ENCODE measurements around the gene ARL6IP5.

DNA sequence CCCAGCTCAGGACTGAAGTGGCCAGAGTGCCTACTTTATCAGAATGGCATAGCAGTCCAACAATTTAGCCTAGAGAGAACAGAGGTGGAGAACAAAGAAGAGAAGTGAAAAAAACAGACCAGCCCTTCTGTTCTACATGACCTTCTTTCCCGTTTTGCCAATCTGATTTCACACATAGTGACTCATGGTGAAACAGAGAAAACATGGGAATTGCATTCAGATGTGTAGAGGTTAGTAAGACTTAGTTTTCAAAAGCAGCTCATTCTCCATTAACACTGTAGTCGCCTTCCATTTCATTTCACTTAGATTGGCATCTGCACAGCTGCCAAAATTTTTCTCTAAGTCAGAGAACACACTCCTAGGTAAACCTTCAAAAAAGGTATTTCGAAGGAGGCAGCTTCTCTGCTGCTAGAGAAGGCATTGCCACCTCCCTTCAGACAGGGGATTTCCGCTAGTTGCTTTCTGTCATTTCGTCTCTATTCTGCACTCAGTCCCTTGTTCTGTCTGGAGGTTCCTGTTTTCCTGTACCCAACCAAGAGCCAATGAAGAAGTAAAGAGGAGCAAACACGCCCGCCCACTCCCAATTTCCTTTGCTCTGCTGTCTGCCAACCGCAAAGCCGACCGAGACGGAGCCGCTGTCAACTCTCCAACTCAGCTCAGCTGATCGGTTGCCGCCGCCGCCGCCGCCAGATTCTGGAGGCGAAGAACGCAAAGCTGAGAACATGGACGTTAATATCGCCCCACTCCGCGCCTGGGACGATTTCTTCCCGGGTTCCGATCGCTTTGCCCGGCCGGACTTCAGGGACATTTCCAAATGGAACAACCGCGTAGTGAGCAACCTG, at the start of gene ARL6IP5:
- TF ChIP-seq ZNF70 (CRISPR knock-in tag; IDR thresholded peaks at IDR 0.05) (no peak), ARNTL (CRISPR knock-in tag; IDR thresholded peaks at IDR 0.05; ENCODE audit: borderline replicate concordance, low read depth) (no peak), ZFP3 (CRISPR knock-in tag; IDR thresholded peaks at IDR 0.05) (no peak)
- TF ChIP-seq, protein P1, sequence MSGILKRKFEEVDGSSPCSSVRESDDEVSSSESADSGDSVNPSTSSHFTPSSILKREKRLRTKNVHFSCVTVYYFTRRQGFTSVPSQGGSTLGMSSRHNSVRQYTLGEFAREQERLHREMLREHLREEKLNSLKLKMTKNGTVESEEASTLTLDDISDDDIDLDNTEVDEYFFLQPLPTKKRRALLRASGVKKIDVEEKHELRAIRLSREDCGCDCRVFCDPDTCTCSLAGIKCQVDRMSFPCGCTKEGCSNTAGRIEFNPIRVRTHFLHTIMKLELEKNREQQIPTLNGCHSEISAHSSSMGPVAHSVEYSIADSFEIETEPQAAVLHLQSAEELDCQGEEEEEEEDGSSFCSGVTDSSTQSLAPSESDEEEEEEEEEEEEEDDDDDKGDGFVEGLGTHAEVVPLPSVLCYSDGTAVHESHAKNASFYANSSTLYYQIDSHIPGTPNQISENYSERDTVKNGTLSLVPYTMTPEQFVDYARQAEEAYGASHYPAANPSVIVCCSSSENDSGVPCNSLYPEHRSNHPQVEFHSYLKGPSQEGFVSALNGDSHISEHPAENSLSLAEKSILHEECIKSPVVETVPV (CRISPR knock-in tag; IDR thresholded peaks at IDR 0.05), result no peak

All from SK-N-SH treated with all-trans-retinoic acid at 6 μM for 48 hours (cell line).